PC-3 (cell line): ENCODE results near the gene GPR156.

Source experiments
- CTCF ChIP-seq: fragments of 300-600 bp; sonication (generic); conservative IDR thresholded peaks from 2 replicates; pipeline ENCODE4 v1.5.1; 2017; ENCODE audit warnings: antibody characterized with exemption, low read depth, mild to moderate bottlenecking, low read length
- EZH2phosphoT487 ChIP-seq: fragments of 300-600 bp; sonication (generic); IDR thresholded peaks from 2 replicates; pipeline ENCODE4 v1.6.1; 2018; ENCODE audit warnings: mild to moderate bottlenecking, antibody characterized with exemption, low read length, borderline replicate concordance

DNA sequence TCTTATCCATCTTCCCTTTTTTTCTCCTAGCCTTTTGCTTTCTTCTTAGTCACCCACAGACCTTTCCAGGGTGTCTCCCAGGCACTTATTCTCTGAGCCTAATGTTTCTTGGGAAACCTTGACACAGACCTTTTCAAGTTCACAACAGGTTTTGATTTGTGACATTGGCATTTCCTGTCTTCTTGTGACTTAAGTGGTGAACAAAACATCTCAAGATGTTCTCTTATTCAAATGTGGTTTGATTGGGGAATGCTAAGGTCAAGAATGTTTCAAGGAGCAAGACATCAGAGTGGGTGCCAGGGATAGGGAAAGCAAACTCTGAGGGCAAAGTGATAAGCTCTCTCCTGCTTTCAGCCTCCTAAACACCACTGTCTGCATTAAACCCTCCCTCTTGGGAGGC is 122.6 kb downstream of the GPR156 start:
- TF ChIP-seq EZH2phosphoT487: no peak
- TF ChIP-seq CTCF: no peak
